ENCODE results near the gene ACTL10.

ACTL10 gene

GRCh38 chr20:33672426-33673113 is 5.8 kb downstream of the ACTL10 start:
- TF ChIP-seq FOXP2 (optimal IDR thresholded peaks at IDR 0.05; ENCODE audit: borderline replicate concordance, extremely low read depth, extremely low read length, insufficient read depth): no peak
- TF ChIP-seq, protein P1, sequence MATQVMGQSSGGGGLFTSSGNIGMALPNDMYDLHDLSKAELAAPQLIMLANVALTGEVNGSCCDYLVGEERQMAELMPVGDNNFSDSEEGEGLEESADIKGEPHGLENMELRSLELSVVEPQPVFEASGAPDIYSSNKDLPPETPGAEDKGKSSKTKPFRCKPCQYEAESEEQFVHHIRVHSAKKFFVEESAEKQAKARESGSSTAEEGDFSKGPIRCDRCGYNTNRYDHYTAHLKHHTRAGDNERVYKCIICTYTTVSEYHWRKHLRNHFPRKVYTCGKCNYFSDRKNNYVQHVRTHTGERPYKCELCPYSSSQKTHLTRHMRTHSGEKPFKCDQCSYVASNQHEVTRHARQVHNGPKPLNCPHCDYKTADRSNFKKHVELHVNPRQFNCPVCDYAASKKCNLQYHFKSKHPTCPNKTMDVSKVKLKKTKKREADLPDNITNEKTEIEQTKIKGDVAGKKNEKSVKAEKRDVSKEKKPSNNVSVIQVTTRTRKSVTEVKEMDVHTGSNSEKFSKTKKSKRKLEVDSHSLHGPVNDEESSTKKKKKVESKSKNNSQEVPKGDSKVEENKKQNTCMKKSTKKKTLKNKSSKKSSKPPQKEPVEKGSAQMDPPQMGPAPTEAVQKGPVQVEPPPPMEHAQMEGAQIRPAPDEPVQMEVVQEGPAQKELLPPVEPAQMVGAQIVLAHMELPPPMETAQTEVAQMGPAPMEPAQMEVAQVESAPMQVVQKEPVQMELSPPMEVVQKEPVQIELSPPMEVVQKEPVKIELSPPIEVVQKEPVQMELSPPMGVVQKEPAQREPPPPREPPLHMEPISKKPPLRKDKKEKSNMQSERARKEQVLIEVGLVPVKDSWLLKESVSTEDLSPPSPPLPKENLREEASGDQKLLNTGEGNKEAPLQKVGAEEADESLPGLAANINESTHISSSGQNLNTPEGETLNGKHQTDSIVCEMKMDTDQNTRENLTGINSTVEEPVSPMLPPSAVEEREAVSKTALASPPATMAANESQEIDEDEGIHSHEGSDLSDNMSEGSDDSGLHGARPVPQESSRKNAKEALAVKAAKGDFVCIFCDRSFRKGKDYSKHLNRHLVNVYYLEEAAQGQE (IDR thresholded peaks at IDR 0.05; ENCODE audit: insufficient read depth in 1 of 2, low read depth in 2 of 2, low read length in 2 of 2): no peak

- no peak for TF ChIP-seq TAF1 (IDR thresholded peaks at IDR 0.05; ENCODE audit: borderline replicate concordance, insufficient read depth, low read length)
These were observed 6.3 kb downstream of the ACTL10 start for GRCh38 chr20:33673114-33673409.

GRCh38 chr20:33673410-33674293 is 6.9 kb downstream of the ACTL10 start:
- TF ChIP-seq SIN3A (IDR thresholded peaks at IDR 0.05; ENCODE audit: borderline replicate concordance, insufficient read depth, low read length) (no peak; the same call in 1 of the 2 replicates), POLR2AphosphoS5 (IDR thresholded peaks at IDR 0.05; ENCODE audit: low read depth, low read length) (no peak)
- TF ChIP-seq, protein P1 (IDR thresholded peaks at IDR 0.05; ENCODE audit: insufficient read depth in 1 of 2, low read depth in 2 of 2, low read length in 2 of 2): no peak

GRCh38 chr20:33674294-33675135 is 7.8 kb downstream of the ACTL10 start, which contains the start of gene NECAB3:
Gene NECAB3, minus strand, starts transcription at chr20:33674428. Its CDS starts 76 bp downstream, at chr20:33674352.
- TF ChIP-seq TAF1 (IDR thresholded peaks at IDR 0.05; ENCODE audit: borderline replicate concordance, insufficient read depth, low read length) (peak; percentile 77; the same call in 1 of the 2 replicates), SIN3A (IDR thresholded peaks at IDR 0.05; ENCODE audit: borderline replicate concordance, insufficient read depth, low read length) (no peak), FOXP2 (optimal IDR thresholded peaks at IDR 0.05; ENCODE audit: borderline replicate concordance, extremely low read depth, extremely low read length, insufficient read depth) (peak; percentile 54), POLR2AphosphoS5 (IDR thresholded peaks at IDR 0.05; ENCODE audit: low read depth, low read length) (peak; percentile 58; the same call in 1 of the 2 replicates)
- TF ChIP-seq, protein P1 (IDR thresholded peaks at IDR 0.05; ENCODE audit: insufficient read depth in 1 of 2, low read depth in 2 of 2, low read length in 2 of 2): no peak

GRCh38 chr20:33675136-33675959 is 8.6 kb downstream of the ACTL10 start:
- TF ChIP-seq FOXP2 (optimal IDR thresholded peaks at IDR 0.05; ENCODE audit: borderline replicate concordance, extremely low read depth, extremely low read length, insufficient read depth) (no peak), SIN3A (IDR thresholded peaks at IDR 0.05; ENCODE audit: borderline replicate concordance, insufficient read depth, low read length) (no peak), TAF1 (IDR thresholded peaks at IDR 0.05; ENCODE audit: borderline replicate concordance, insufficient read depth, low read length) (no peak), POLR2AphosphoS5 (IDR thresholded peaks at IDR 0.05; ENCODE audit: low read depth, low read length) (no peak)
- TF ChIP-seq, protein P1 (IDR thresholded peaks at IDR 0.05; ENCODE audit: insufficient read depth in 1 of 2, low read depth in 2 of 2, low read length in 2 of 2): no peak
